HEK293 (cell line): Measurements from ENCODE around the gene TBXA2R.
A peak's percentile ranks its signal among the peaks of the same experiment; 100 is the strongest.

Experiments
- AEBP2 ChIP-seq: fragments of 450-650 bp; formaldehyde crosslinking; IDR thresholded peaks from 2 replicates; pipeline ENCODE4 v1.5.1; 2016; ENCODE audit warnings: missing biosample characterization, missing genetic modification characterization, borderline replicate concordance
- BCL11B ChIP-seq: fragments of 450-650 bp; formaldehyde crosslinking; IDR thresholded peaks from 2 replicates; pipeline ENCODE4 v1.5.1; 2016; ENCODE audit warnings: low read depth, missing biosample characterization, missing genetic modification characterization
- KLF8 ChIP-seq: fragments of 450-650 bp; formaldehyde crosslinking; IDR thresholded peaks from 2 replicates; pipeline ENCODE4 v1.5.1; 2016; ENCODE audit warnings: missing biosample characterization, missing genetic modification characterization
- PATZ1 ChIP-seq: fragments of 450-650 bp; formaldehyde crosslinking; IDR thresholded peaks from 2 replicates; pipeline ENCODE4 v1.5.1; 2016; ENCODE audit warnings: missing biosample characterization, missing genetic modification characterization
- SETDB1 ChIP-seq: IDR thresholded peaks from one replicate; pipeline ENCODE4 v1.6.1; 2017; ENCODE audit warnings: mild to moderate bottlenecking, low read length, moderate library complexity, mixed read lengths; ENCODE audit not compliant: insufficient read length
- SP2 ChIP-seq: fragments of 450-650 bp; formaldehyde crosslinking; IDR thresholded peaks from 2 replicates; pipeline ENCODE4 v1.5.1; 2016; ENCODE audit warnings: missing biosample characterization, missing genetic modification characterization
- ZBTB11 ChIP-seq: fragments of 450-650 bp; formaldehyde crosslinking; conservative IDR thresholded peaks from 2 replicates; pipeline ENCODE4 v1.5.1; 2016; ENCODE audit warnings: low read depth, missing biosample characterization, missing genetic modification characterization
- ZBTB26 ChIP-seq: fragments of 450-650 bp; formaldehyde crosslinking; optimal IDR thresholded peaks from 2 replicates; pipeline ENCODE3; 2016; ENCODE audit warnings: missing biosample characterization, mild to moderate bottlenecking, missing genetic modification characterization
- ZBTB49 ChIP-seq: fragments of 450-650 bp; formaldehyde crosslinking; IDR thresholded peaks from 2 replicates; pipeline ENCODE4 v1.5.1; 2016; ENCODE audit warnings: missing biosample characterization, missing genetic modification characterization, low read depth
- ZBTB6 ChIP-seq: fragments of 450-650 bp; formaldehyde crosslinking; IDR thresholded peaks from 2 replicates; pipeline ENCODE4 v1.5.1; 2017; ENCODE audit warnings: missing biosample characterization, missing genetic modification characterization
- ZBTB7A ChIP-seq: fragments of 450-650 bp; formaldehyde crosslinking; IDR thresholded peaks from 2 replicates; pipeline ENCODE4 v1.5.1; 2016; ENCODE audit warnings: low read depth, missing biosample characterization, missing genetic modification characterization
- ZNF114 ChIP-seq: fragments of 450-650 bp; formaldehyde crosslinking; IDR thresholded peaks from 2 replicates; pipeline ENCODE4 v1.5.0; 2017; ENCODE audit warnings: missing biosample characterization, missing genetic modification characterization
- ZNF138 ChIP-seq: fragments of 450-650 bp; formaldehyde crosslinking; IDR thresholded peaks from 2 replicates; pipeline ENCODE4 v1.5.1; 2016; ENCODE audit warnings: missing biosample characterization, missing genetic modification characterization, borderline replicate concordance
- ZNF140 ChIP-seq: fragments of 450-650 bp; formaldehyde crosslinking; IDR thresholded peaks from 2 replicates; pipeline ENCODE4 v1.5.1; 2016; ENCODE audit warnings: missing biosample characterization, missing genetic modification characterization
- ZNF157 ChIP-seq: fragments of 450-650 bp; formaldehyde crosslinking; IDR thresholded peaks from 2 replicates; pipeline ENCODE4 v1.5.1; 2016; ENCODE audit warnings: missing biosample characterization, missing genetic modification characterization
- ZNF18 ChIP-seq: fragments of 450-650 bp; formaldehyde crosslinking; IDR thresholded peaks from 2 replicates; pipeline ENCODE4 v1.5.1; 2016; ENCODE audit warnings: missing biosample characterization, missing genetic modification characterization
- ZNF335 ChIP-seq: fragments of 450-650 bp; formaldehyde crosslinking; conservative IDR thresholded peaks from 2 replicates; pipeline ENCODE4 v1.5.1; 2016; ENCODE audit warnings: missing biosample characterization, missing genetic modification characterization
- ZNF354C ChIP-seq: fragments of 450-650 bp; formaldehyde crosslinking; IDR thresholded peaks from 2 replicates; pipeline ENCODE4 v1.5.1; 2016; ENCODE audit warnings: missing biosample characterization, missing genetic modification characterization, low read depth, borderline replicate concordance
- ZNF366 ChIP-seq: fragments of 450-650 bp; formaldehyde crosslinking; conservative IDR thresholded peaks from 2 replicates; pipeline ENCODE4 v1.5.1; 2016; ENCODE audit warnings: missing biosample characterization, missing genetic modification characterization
- ZNF37A ChIP-seq: fragments of 450-650 bp; IDR thresholded peaks from 2 replicates; pipeline ENCODE4 v1.5.1; 2018; ENCODE audit warnings: missing biosample characterization, missing genetic modification characterization
- ZNF416 ChIP-seq: fragments of 450-650 bp; formaldehyde crosslinking; IDR thresholded peaks from 2 replicates; pipeline ENCODE4 v1.5.1; 2016; ENCODE audit warnings: missing biosample characterization, missing genetic modification characterization
- ZNF514 ChIP-seq: fragments of 450-650 bp; formaldehyde crosslinking; IDR thresholded peaks from 2 replicates; pipeline ENCODE4 v1.5.1; 2016; ENCODE audit warnings: missing biosample characterization, missing genetic modification characterization
- ZNF521 ChIP-seq: fragments of 450-650 bp; formaldehyde crosslinking; IDR thresholded peaks from 2 replicates; pipeline ENCODE4 v1.5.1; 2017; ENCODE audit warnings: missing biosample characterization, mild to moderate bottlenecking, missing genetic modification characterization
- ZNF549 ChIP-seq: fragments of 450-650 bp; IDR thresholded peaks from 2 replicates; pipeline ENCODE4 v1.5.1; 2018; ENCODE audit warnings: missing biosample characterization, missing genetic modification characterization, mild to moderate bottlenecking, inconsistent platforms, moderate library complexity
- ZNF585B ChIP-seq: fragments of 450-650 bp; formaldehyde crosslinking; IDR thresholded peaks from 2 replicates; pipeline ENCODE4 v1.5.1; 2016; ENCODE audit warnings: missing biosample characterization, missing genetic modification characterization
- ZNF747 ChIP-seq: fragments of 450-650 bp; formaldehyde crosslinking; IDR thresholded peaks from 2 replicates; pipeline ENCODE4 v1.5.1; 2016; ENCODE audit warnings: missing biosample characterization, missing genetic modification characterization

Gene TBXA2R

GRCh38 chr19:3607303-3608078 lies 816 bp upstream of the TBXA2R start (continued):
- no peak for TF ChIP-seq ZNF18 (tag by site-specific recombination)
- peak; percentile 69 for TF ChIP-seq SP2 (tag by site-specific recombination)
- TF ChIP-seq ZNF37A (tag by site-specific recombination), result no peak
- TF ChIP-seq ZNF114, result no peak
- TF ChIP-seq ZNF585B (tag by site-specific recombination), result no peak
- no peak for TF ChIP-seq AEBP2
- TF ChIP-seq ZBTB7A, result no peak
- no peak for TF ChIP-seq ZNF747 (tag by site-specific recombination)
- TF ChIP-seq SETDB1, result no peak
- no peak for TF ChIP-seq ZNF416 (tag by site-specific recombination)
- peak; percentile 20 for TF ChIP-seq KLF8 (tag by site-specific recombination)
- TF ChIP-seq ZNF138 (tag by site-specific recombination), result no peak
- no peak for TF ChIP-seq BCL11B (tag by site-specific recombination)
- TF ChIP-seq ZNF354C, result no peak
- no peak for TF ChIP-seq ZNF335
- TF ChIP-seq ZNF514 (tag by site-specific recombination), result no peak
- TF ChIP-seq ZBTB11 (tag by site-specific recombination), result no peak
- peak; percentile 6; the same call in 1 of the 2 replicates for TF ChIP-seq ZBTB6
- TF ChIP-seq ZNF157 (tag by site-specific recombination), result no peak
- no peak; the same call in 1 of the 2 replicates for TF ChIP-seq PATZ1 (tag by site-specific recombination)
- peak; percentile 61 for TF ChIP-seq ZNF366 (tag by site-specific recombination)
- TF ChIP-seq ZBTB26 (tag by site-specific recombination), result peak; percentile 9
- no peak for TF ChIP-seq ZBTB49
- no peak for TF ChIP-seq ZNF549
- no peak for TF ChIP-seq ZNF140 (tag by site-specific recombination)
- TF ChIP-seq ZNF521 (tag by site-specific recombination), result no peak
